ENCODE measurements around the gene CLDN5.

The CLDN5 gene

DNA sequence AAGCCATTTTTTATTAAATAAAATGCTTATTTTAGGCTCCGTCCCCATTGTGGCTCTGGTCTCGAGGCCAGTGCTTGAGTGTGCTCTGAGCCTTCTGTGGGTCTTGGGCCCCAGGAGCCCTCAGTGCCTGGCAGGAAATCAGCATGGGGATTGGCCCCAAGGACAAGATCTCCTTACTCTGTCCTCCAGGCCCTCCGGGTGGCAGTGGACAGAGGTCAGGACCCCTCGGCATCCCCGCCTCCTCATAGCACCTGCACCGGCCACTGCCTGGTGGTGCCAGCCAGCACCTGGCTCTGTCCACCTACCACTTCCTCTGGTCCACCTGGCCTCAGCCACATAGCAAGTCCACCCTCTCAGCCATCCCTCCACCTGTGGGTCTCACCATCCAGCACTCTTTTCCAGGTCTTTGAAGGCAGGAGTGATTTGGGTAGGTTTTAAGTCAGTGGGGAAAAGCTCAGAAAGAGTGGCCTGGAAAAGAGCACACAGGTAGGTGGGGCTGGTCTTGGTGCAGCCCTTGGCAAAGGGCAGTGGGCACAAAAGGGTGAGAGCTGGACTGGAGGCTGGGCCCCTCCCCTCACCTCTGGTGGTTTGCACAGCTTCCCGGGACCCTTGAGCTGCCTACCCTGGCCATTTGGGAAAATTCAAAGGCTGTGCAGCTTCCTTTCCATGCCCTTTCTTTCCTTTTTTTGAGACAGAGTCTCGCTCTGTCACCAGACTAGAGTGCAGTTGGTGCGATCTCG lies 3.5 kb downstream of the CLDN5 start:
- DNase-seq, result no peak

DNA sequence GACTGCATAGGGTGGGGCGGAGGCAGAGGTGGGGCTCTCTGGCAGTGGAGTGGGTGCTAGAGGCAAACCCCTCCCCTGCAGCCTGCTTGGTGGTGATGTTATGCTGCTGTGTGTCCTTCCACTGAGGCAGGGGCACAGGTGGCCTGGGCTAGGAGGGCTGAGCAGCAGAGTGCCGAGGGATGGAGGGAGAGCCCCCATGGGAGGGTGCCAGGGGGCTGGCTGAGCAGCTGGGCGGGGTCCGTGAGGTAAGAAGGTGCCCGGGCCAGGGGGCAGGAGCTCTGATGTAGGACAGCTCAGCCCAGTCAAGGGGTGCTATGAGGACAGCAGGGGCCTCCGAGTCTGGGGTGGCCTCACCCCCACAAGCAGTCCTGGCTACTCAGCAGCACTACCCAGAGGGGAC lies 4.2 kb downstream of the CLDN5 start:
- no peak for DNase-seq

DNA sequence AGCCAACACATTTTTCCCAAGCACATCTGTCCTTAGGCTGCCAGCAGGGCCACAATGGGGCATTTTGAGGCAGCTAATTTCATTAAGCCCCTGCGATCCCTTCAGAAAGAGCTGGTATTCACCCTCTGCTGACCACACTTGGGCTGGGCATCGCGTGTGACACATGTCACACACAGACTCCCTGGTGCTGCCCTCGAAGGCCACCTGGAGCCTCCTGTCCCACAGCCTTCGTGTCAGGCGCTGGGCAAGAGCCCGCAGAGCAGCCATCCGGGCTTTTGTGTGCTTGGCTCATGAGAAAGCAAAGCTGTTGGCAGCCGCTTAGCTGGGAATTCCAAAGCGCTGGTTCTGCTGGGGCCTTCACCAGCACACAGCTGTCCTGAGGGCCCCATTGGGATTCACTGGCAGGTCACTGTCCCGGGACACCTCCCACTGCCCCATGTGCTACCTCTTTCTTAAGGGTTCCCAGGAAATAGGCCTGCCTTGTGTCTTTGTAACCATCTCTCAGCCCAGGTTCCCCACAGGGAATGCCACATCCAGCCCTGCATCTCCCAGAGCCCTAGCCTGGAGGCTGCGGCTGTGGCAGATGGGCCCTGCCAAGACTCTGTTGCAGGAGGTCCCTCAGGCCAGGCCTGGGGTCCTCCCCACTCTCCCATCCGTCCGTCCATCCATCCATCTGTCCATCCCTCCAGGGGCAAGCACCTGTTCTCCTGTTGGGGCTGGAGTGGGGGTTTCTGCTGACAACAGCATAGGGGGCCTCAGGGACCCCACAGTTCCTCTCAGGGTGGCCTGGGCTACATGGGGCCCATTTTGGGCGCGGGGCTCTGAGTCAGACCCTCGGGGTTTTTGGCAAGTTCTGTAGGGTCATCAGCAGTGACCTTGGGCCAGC lies 4.9 kb downstream of the CLDN5 start:
- no peak for DNase-seq

DNA sequence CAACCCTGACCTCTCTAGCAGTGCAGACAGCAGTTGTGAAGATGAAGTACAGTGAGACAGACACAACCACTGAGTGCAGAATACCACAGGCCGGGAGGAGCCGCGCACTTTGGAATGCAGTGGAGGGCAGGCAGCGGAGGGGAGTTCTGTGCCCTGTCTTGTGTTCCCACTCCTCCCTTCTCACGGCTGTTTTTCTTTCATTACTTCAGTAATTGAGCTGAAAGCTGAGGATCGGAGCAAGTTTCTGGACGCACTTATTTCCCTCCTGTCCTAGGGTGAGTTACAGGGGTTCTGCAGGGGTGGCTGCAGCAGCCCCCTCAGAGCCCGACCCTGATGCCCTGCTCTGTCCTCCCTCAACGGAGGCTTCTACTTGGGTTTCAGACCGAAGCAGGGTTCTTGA lies 5.6 kb downstream of the CLDN5 start:
- DNase-seq, result no peak

DNA sequence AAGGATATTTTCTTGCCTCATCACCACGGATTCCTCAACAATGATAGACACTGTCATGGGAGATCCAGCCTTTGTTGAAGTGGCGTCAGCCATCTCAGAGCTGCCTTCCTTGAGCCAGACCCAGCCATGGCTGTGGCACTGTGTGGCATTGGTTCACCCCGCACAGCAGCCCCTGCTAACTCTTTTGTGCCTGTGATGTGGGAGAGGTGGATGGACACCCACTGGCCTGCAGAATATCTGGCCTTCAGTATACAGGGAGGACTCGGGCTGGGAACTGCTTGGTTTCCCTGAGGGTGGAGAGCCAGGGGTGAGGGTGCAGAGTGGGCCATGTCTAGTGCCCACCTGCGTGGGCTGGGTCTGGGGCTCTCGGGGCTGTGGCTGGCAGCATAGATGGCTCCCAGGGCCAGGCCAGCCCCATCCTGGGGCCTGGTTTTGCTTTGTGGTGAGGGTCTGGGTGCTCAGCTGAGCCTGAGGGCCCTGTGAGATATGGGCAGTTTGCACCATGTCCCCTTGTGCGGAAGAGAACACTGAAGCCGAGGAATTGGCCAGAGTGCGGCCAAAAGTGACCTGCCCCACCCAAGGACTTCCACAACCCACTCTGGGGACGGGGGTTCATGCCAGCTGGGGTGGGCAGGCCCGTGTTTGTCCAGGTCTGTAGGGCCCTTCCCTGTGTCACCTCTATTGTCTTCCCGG lies 6.1 kb downstream of the CLDN5 start:
- DNase-seq, result no peak

DNA sequence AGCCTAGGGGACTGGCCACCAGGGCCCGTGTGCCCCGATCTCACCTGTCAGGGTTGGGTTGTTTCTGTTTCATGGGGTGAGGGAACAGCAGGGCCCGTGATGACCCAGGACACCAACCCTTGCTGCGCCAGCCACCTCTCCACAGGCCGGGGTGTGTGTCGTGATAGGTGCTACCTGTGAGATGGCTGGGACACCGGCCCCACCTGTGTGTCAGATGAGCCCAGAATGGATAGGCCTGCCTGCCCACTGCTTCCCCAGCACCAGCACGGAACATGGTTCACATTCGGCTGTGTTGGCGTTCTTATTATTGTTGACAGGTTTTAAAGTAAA lies 7.1 kb downstream of the CLDN5 start:
- DNase-seq, result no peak

DNA sequence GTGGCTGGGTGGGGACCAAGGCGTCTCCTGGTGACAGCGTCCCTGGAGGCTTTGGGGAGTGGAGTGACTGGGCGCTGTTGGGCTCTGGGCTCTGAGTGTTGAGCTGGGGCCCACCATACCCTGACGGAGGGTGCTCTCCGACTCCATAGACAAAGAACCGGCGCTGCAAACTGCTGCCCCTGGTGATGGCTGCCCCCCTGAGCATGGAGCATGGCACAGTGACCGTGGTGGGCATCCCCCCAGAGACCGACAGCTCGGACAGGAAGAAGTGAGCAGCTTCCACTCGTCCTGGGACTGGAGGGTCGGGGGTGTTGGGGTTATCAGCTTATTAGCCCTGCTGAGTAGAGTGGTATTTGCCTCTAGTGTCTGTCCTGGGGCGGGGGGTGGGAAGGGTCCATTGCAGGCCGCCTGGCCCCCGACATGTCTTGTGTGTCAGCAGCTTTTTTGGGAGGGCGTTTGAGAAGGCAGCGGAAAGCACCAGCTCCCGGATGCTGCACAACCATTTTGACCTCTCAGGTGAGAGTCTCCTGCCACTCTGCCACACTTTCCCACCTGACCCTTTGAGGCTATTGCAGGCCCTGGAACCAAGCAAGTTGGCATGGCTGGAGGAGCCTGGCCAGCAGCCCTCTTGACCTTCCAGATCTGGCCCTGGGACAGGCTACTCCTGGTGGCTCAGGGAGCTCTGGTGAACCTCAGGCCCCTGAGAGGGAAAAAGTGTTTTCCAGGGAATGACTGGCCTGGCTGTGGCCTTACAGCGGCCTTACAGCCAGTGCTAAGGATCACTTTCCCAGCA lies 7.6 kb downstream of the CLDN5 start:
- no peak for DNase-seq

DNA sequence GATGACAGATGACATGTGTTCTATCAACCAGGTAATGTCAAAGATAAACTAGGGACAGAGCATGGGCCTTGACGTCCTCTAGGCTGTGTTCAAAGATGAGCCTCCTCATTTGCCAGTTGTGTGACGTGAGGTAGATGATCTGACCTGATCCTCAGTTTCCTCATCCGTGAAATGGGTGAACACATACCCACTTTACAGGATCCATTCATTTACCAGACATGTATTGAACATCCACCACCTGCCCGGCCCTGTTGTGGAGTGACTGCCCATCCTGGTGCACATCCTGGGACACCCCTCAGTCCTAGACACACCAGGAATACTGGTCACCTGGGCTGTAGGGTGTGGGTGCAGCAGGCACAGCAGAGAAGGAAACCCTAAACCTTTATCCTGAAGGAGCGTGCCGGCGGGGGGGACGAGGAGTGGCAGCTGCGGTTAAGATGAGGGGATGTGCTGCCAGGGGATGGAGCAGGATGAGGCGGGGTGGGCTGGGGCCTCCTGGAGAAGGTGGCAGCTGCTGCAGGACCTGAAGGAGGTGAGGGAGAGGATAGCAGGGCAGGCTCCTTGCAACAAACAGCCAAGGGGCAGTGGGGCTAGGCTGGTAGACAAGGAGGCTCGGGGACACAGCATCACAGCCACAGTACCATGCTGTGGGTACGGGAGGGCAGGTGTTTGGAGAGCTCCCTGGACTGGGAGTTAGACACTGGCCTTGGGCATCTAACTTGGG lies 8.4 kb downstream of the CLDN5 start:
- DNase-seq, result no peak

DNA sequence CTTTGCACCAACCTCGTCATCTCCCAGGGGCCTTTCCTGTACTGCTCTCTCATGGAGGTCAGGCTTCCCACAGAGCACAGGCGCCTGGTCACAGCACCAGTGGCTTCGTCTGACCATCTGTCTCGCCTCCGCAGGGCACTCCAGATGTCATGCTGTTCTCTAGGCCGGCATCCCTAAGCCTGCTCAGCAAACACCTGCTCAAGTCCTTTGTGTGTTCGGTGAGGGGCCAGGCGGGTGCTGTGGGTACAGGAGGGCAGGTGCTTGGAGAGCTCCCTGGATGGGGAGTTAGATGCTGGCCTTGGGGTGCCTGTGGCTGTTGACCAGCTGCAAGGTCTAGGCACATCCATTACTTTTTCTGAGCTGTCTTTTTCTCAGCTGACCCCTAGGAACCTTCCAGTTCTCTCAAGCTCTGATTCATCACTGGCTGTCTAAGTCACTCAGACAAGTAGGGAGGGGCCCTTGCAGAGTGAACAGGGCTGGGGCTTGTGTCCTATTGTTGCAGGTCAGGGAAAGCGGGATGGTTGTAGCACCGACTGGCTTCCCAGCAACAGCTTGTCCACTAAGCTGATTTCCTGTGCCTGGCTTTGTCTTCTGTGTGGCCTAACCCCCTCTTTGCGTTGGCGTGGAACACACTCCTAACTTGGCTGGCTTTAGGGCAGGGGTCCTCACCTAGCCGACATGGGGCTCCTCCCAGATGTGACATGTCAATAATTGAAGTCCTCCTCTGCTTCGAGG lies 9.2 kb downstream of the CLDN5 start:
- peak; percentile 22 for DNase-seq

DNA sequence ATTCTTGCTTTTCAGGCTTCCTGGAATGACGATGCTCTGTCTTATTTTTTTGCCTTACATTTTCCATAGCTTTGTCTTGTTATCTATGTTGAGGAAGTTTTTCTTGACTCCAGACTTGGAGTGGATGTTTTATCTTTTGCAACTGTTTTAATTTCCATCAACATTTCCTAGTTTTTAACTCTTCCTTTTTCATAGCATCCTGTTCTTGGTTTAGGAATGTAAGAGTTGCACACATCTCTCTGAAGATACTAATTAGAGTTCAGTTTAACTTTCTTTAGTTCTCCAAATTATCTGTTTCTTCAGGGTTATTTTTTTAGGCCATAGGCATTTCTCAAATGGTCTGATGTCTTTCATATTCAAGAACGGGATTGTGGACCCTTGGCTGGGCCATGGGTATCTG lies 10.4 kb downstream of the CLDN5 start:
- DNase-seq, result no peak

DNA sequence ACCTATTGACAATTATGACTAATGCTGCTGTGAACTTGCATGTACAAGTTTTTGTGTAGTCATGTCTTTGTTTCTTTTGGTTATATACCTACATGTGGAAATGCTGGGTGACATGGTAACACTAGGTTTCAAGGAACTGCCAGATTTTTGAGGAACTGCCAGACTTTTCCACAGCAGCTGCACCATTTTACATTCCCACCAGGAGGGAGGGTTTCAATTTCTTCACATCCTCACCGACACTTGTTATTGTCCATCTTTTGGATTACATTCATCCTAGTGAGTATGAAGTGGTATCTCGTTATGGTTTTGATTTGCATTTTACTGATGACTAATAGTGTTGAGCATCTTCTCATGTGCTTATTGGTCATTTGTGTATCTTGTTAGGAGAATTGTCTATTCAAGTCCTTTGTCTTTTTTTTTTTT lies 13.3 kb downstream of the CLDN5 start:
- no peak for DNase-seq

DNA sequence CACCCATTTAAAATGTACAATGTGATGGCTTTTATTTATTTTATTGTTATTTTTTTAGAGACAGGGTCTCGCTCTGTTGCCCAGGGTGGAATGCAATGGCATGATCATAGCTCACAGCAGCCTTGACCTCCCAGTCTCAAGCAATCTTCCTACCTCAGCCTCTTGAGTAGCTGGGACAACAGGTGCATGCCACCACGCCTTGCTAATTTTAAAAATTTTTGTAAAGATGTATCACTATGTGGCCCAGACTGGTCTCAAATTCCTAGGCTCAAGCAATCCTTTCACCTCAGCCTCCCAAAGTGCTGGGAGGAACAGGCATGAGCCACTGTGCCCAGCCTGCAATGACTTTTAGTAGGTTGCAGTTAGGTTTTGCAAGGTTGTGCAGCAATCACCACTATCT lies 14.3 kb downstream of the CLDN5 start:
- no peak for DNase-seq

DNA sequence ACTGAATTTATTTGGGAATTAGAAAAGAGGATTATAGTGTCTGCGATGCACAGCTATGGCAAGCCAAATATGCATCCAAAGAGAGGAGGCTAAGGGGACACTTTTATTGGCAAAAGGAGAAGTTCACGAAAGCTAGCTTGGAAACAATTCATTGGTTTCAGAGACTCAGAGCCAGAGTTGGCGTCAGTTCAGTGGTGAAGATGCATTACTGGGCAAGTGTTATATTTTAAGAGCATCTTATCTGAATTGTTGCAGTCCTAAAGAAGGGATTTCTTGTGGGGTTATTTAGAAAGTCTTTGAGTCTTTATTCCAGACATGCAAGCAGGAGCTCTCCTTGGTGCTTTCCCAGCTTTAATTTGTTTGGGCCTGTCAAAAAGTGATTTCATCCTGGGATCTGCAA lies 15.0 kb downstream of the CLDN5 start:
- no peak for DNase-seq

DNA sequence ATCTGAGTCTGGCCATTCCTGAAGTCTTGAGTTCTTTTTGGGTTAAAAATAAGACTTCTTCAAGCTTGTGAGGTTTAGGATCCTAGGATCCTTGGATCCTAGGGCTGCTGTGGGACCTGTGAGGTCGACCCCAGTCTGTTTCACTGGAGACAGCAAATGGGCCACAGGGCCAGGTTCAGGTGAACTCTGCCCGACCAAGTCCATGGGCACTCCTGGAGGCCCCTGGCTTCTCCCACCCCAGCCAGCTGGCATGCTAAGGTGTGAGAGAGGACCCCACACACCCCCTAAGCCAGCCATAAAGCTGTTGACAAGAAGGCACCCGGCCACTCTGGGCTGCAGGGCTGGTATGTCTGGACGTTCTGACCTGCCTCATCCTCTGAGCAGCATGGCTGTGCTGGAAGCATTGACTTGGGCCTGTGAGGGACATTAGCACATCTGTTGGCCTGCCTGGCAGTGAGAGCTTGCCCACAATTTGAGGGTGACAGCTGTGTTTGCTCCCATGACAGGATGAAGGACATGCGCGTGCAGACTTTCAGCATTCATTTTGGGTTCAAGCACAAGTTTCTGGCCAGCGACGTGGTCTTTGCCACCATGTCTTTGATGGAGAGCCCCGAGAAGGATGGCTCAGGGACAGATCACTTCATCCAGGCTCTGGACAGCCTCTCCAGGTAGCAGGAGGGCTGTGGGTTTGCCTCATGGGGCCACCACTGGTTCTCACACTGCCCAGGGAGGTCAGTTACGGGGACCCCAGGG lies 16.0 kb downstream of the CLDN5 start:
- DNase-seq, result no peak

DNA sequence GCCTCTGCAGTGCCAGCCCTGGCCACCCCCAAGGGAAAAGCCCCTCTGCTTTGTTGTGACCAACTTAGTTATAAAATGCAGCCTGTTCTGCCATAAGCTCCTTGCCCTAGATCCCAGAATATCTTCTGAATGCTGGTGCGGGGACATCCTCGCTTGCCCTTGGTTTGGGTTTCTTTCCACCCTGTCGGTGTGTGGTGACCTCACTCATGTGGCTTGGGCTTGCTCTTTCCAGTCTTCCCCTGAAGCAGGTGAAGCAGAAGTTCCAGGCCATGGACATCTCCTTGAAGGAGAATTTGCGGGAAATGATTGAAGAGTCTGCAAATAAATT lies 16.7 kb downstream of the CLDN5 start:
- no peak for DNase-seq

DNA sequence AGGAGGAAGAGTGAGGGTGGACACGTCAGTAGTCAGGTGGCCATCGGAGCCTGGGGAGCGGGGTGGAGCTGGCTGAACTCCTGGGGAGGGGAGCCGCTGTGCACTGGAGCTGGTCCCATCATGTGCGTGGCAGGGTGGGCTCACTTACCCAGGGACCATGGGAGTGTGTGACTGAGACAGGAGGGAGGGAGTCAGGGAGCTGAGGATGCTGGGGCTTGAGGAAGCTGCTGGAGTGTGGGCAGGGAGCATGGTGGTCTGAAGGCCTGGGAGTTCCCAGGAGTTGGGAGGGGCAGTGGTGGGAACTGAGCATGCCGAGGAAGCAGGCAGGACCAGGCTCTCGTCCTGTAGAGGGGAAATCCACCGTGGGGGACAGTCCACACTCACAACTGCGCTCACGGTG lies 18.0 kb downstream of the CLDN5 start:
- DNase-seq, result no peak

DNA sequence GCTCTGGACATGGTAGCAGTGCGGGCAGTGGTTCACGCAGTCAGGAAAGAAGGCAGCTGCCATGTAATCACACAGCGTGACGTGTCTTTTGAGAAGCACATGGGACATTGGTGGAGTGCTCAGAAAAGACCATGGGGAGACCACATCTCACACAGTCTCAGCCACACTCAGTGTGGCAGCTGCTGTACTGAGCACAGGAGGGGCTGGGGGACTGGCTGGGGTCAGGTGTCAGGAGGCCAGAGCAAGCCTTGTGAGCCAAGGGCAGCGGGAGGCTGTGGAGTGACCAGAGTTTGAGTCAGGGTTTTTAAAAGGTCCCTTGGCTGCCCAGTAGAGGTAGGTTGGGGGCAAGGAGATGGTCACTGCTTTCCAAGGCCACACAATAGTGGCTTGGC lies 18.5 kb downstream of the CLDN5 start:
- no peak for DNase-seq

DNA sequence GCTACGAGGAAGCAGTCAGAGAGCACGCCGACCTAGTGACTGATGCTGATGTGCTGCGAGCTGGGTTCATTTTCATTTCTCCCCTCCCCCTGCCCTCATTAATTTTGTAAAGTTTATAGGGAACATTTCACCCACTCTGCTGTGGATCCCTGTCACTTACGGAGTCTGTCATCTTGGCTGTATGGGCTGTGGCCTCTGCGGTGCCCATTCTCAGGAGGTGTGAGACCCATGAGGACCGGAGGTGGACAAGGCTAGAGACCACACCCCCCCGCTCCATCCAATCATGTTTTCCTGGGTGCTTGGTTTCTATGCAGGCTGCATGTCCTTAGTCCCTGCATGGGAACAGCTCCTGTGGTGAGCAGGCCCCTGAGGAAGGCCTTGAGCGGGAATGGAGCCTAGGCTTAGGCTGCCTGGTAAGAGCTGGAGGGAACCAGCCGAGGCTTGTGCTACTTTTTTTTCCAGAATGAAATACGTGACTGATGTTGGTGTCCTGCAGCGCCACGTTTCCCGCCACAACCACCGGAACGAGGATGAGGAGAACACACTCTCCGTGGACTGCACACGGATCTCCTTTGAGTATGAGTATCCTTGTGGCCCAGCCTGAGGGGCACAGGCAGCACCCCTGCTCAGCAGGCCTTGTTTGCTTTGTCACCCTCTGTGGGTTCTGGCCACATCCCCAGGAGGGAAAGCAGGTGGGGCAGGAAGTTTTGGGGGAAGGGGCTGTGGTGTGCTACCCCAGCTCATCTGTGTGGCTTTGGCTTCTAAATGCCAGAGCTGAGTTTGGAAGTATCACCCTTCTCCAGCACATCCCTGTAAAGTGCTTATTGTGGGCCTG lies 19.1 kb downstream of the CLDN5 start:
- no peak for DNase-seq

DNA sequence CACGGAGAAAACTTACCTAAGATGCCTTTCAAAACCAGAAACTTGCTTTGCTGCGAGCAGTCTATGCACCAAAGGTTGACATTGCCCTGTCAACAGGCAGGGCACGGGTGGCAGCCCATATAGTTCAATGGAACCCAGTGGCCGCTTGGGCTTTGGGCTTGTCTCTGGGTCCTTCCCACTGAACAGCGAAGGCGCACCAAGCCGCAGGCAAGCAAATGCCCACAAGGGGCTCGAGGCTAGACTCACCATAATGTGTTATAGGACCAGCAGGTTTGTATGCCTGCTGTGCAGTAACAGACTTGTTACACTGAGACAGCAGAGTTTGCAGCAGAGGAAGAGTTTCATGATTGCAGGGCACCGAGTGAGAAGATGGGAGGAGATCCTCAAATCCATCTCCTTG lies 20.3 kb downstream of the CLDN5 start:
- DNase-seq, result no peak

DNA sequence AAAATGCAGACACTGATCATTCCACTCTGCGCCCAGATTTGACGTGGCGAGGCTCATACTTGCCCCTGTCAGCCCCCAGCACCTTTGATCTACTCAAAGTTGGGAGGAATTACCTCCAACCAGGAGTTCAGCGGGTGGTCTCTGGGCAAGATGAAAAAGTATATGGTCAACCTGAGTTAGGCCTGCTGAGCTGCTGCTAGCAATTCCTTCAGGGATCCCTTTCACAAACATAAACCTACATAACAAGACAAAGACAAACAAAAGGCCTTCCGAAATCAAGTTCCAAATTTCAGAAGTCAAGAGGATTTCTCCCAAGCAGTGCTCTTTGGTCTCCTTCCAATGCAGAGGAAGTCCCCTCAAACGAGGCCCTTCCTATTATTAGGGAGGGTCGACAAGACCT lies 20.8 kb downstream of the CLDN5 start:
- DNase-seq, result no peak

Measured in NCI-H1417 treated with DMSO at 0.1 percent for 48 hours (cell line).